Measurements from ENCODE around the gene ZNF423. TPM values are rescaled to one million over a fixed set of nuclear protein-coding genes. Genes with fewer than 3 reads are reported as not detected.

Gene ZNF423
- total RNA-seq, 1 experiment from 2014 or later = 0.49 TPM

GRCh38 chr16:49599704-49600103, 256.2 kb downstream of the ZNF423 start:
- no peaks in the 10 kb centered on the region for H3K9me3 ChIP-seq (ENCODE audit: control insufficient read depth, insufficient read depth, low read depth, low read length)
- DNase-seq (ENCODE audit: low read depth, low spot score) = no peak
- no peak overlapping the region for H3K4me3 ChIP-seq (ENCODE audit: low read depth in 2 of 2, low read length in 2 of 2)
- H3K36me3 ChIP-seq (ENCODE audit: control insufficient read depth, insufficient read depth, low read length) = no peaks in the 10 kb centered on the region
- TF ChIP-seq, protein P1, sequence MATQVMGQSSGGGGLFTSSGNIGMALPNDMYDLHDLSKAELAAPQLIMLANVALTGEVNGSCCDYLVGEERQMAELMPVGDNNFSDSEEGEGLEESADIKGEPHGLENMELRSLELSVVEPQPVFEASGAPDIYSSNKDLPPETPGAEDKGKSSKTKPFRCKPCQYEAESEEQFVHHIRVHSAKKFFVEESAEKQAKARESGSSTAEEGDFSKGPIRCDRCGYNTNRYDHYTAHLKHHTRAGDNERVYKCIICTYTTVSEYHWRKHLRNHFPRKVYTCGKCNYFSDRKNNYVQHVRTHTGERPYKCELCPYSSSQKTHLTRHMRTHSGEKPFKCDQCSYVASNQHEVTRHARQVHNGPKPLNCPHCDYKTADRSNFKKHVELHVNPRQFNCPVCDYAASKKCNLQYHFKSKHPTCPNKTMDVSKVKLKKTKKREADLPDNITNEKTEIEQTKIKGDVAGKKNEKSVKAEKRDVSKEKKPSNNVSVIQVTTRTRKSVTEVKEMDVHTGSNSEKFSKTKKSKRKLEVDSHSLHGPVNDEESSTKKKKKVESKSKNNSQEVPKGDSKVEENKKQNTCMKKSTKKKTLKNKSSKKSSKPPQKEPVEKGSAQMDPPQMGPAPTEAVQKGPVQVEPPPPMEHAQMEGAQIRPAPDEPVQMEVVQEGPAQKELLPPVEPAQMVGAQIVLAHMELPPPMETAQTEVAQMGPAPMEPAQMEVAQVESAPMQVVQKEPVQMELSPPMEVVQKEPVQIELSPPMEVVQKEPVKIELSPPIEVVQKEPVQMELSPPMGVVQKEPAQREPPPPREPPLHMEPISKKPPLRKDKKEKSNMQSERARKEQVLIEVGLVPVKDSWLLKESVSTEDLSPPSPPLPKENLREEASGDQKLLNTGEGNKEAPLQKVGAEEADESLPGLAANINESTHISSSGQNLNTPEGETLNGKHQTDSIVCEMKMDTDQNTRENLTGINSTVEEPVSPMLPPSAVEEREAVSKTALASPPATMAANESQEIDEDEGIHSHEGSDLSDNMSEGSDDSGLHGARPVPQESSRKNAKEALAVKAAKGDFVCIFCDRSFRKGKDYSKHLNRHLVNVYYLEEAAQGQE (IDR thresholded peaks at IDR 0.05; ENCODE audit: insufficient read depth in 1 of 2, low read depth in 2 of 2, low read length in 1 of 2) = no peak
- TF ChIP-seq TCF7L2 (IDR thresholded peaks at IDR 0.05; ENCODE audit: low read depth, low read length) = no peak
- no peaks in the 10 kb centered on the region; the same call in 1 of the 2 replicates for H3K27me3 ChIP-seq (ENCODE audit: control insufficient read depth, insufficient read depth, low read length)
- in situ Hi-C loops (cut with HindIII; ENCODE audit: low pct_unique_long_range_greater_than_20kb, low sequenced_read_pairs) (no loop called here), intact Hi-C loops (cut with micrococcal nuclease; ENCODE audit: unreplicated experiment) (no loop called here)
- POLR2A ChIA-PET = no interaction called here
- CTCF ChIA-PET = no interaction called here
- no peaks in the 10 kb centered on the region for H3K4me1 ChIP-seq (ENCODE audit: control insufficient read depth, insufficient read depth, low read length)
- H3K27ac ChIP-seq (ENCODE audit: low read length) = no peak overlapping the region
- no peak for ATAC-seq
- BruUV-seq (replicated peaks) = no TSS peak

DNA sequence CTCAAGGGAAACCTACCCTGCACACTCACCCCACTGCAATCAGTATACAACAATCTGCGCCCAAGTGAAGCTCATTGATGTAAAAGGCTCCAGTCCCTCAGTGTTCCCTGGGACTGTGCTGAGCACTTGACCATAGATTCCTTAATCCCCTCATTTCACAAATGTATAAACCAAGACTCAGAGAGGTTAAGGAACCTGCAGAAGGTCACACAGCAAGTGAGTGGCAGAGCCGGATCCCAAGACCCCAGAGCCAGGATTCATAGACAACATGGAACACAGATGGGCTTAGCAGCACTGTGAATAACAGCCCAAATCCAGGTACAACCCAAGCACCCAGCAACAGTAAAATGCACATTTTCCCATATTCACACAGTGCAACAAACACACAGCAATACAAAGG, 256.6 kb downstream of the ZNF423 start:
- no peak overlapping the region for H3K4me3 ChIP-seq (ENCODE audit: low read depth in 2 of 2, low read length in 2 of 2)
- CTCF ChIA-PET = no interaction called here
- POLR2A ChIA-PET = no interaction called here
- no peak for DNase-seq (ENCODE audit: low read depth, low spot score)
- no peaks in the 10 kb centered on the region for H3K36me3 ChIP-seq (ENCODE audit: control insufficient read depth, insufficient read depth, low read length)
- no peaks in the 10 kb centered on the region; the same call in 1 of the 2 replicates for H3K27me3 ChIP-seq (ENCODE audit: control insufficient read depth, insufficient read depth, low read length)
- BruUV-seq (replicated peaks) = no TSS peak
- no peak for ATAC-seq
- no peak overlapping the region for H3K27ac ChIP-seq (ENCODE audit: low read length)
- in situ Hi-C loops (cut with HindIII; ENCODE audit: low pct_unique_long_range_greater_than_20kb, low sequenced_read_pairs) = no loop called here
- intact Hi-C loops (cut with micrococcal nuclease; ENCODE audit: unreplicated experiment) = no loop called here
- H3K9me3 ChIP-seq (ENCODE audit: control insufficient read depth, insufficient read depth, low read depth, low read length) = no peaks in the 10 kb centered on the region
- H3K4me1 ChIP-seq (ENCODE audit: control insufficient read depth, insufficient read depth, low read length) = no peaks in the 10 kb centered on the region
- no peak for TF ChIP-seq POLR2AphosphoS5 (IDR thresholded peaks at IDR 0.05; ENCODE audit: low read depth, low read length)
- TF ChIP-seq, protein P1 (IDR thresholded peaks at IDR 0.05; ENCODE audit: insufficient read depth in 1 of 2, low read depth in 2 of 2, low read length in 1 of 2) = no peak
- TF ChIP-seq TCF7L2 (IDR thresholded peaks at IDR 0.05; ENCODE audit: low read depth, low read length) = no peak
- TF ChIP-seq CTCF (IDR thresholded peaks at IDR 0.05) = no peak
- TF ChIP-seq SIN3A (IDR thresholded peaks at IDR 0.05; ENCODE audit: borderline replicate concordance, insufficient read depth, low read depth, low read length) = no peak
